ENCODE results near the gene IGFBPL1. TPM values are rescaled to one million over a fixed set of nuclear protein-coding genes. Genes with fewer than 3 reads are reported as not detected.

IGFBPL1 gene, protein sequence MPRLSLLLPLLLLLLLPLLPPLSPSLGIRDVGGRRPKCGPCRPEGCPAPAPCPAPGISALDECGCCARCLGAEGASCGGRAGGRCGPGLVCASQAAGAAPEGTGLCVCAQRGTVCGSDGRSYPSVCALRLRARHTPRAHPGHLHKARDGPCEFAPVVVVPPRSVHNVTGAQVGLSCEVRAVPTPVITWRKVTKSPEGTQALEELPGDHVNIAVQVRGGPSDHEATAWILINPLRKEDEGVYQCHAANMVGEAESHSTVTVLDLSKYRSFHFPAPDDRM
- not detected in 2 replicates for total RNA-seq

DNA sequence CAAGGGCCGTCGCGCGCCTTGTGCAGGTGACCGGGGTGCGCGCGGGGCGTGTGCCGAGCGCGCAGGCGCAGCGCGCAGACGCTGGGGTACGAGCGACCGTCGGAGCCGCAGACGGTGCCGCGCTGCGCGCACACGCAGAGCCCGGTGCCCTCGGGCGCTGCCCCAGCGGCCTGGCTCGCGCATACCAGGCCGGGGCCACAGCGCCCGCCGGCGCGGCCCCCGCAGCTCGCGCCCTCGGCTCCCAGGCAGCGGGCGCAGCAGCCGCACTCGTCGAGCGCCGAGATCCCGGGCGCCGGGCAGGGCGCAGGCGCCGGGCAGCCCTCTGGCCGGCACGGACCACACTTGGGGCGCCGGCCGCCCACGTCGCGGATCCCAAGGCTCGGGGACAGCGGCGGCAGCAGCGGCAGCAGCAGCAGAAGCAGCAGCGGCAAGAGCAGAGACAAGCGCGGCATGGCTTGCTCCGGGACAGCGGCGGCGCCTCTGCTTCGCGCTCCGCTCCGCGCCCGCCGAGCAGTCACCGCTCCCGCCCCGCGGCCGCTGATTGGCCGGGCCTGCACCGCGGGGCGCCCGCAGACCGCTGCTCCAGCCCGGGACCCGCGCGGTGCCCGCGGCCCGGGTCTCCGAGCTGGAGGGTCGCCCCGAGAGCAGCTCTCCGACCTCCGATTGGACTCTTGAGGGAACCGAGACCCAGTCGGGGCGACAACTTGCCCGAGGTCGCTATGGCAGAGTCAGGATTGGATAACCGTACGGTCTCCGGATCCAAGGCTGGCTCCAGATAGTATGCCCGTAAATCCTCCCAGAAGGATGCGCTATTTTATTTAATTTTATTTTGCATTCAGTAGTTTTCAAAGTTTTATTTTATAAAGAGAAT lies at the start of gene IGFBPL1:
TSS of gene IGFBPL1 (minus strand) at position 482 of the 871 bp plus-strand sequence. CDS start at position 452, 30 bp downstream.

DNA sequence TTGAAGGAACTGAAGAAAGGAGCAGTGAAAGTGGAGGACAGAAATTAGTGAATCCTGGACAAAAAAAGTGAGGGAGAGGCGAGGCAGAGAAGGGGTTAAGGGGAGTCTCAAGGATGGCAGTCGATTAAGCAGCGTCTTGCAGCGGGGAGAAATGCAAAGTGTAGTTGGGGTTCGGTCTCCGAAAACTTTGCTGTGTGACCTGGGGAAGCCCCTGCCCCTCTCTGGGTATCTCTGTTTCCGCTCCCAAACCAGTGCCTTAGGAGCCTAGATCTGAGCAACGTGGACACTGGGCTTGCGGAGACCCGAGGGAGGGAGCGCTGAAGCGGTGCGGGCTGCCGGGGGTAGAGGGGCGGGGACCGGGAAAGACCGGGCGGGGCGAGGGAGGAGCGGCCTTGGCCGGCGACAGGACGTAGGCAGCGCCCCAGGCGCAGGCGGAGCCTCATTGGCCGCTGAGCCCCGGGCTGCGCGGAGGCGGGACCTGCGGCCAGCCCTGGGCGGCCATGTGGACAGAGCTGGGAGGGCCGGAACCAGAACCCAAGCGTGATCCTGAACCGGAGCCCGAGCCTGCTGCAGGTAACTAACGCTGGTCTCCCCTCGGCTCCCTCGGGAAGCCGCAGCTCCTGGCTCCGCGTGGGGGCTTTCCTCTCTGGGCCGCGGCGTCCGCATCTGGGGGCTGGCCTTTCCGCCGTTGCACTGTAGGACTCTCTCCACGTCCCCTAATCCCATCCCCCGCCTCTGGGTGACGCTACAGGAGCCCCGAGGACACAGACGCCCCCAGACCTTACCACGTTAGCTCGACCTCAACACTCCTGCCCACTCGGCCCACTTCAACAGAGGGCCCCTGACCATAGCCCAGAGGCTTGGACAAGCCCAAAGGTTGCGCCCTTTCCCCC lies 31.8 kb downstream of the IGFBPL1 start, which contains the start of gene ALDH1B1:
TSS of gene ALDH1B1 (plus strand) at position 468 of the 893 bp plus-strand sequence. CDS start 3,047 bp downstream, outside the sequence.

Other genes with a start within 250 kb of the IGFBPL1 start
- gene ALDH1B1, start 31.8 kb downstream of the IGFBPL1 start, total RNA-seq = 18.0 and 22.5 TPM in 2 replicates
- not detected in 2 replicates for gene ANKRD18A, start 196.1 kb upstream of the IGFBPL1 start, total RNA-seq

All from pericardium fibroblast (primary cell).